ACC112 (cell line): ENCODE measurements around the gene PIEZO2.

Experiments used
- H2AFZ ChIP-seq: fragments of 200-600 bp; sonication (generic); one replicate; pipeline ENCODE4 v1.6.0; 2017; ENCODE audit warnings: antibody characterized with exemption, low read length; ENCODE audit not compliant: unreplicated experiment
- H3K27ac ChIP-seq: fragments of 200-600 bp; sonication (generic); 2 replicates; pipeline ENCODE4 v1.5.1; 2014; ENCODE audit warnings: low read depth, mild to moderate bottlenecking, antibody characterized with exemption, low read length, moderate library complexity
- H3K27me3 ChIP-seq: fragments of 200-600 bp; sonication (generic); 2 replicates; pipeline ENCODE4 v1.6.1; 2014; ENCODE audit warnings: mild to moderate bottlenecking, antibody characterized with exemption, low read length, moderate library complexity, mixed read lengths; ENCODE audit not compliant: insufficient read depth
- H3K36me3 ChIP-seq: fragments of 200-600 bp; sonication (generic); 2 replicates; pipeline ENCODE4 v1.6.1; 2016; ENCODE audit warnings: mild to moderate bottlenecking, antibody characterized with exemption, low read length, moderate library complexity, mixed read lengths; ENCODE audit not compliant: insufficient read depth
- H3K4me1 ChIP-seq: fragments of 200-600 bp; sonication (generic); one replicate; pipeline ENCODE4 v1.6.1; 2016; ENCODE audit warnings: low read length, mixed read lengths; ENCODE audit not compliant: insufficient read depth, unreplicated experiment, control insufficient read depth
- H3K4me3 ChIP-seq: fragments of 200-600 bp; sonication (generic); 2 replicates; pipeline ENCODE4 v1.5.1; 2014; ENCODE audit warnings: mild to moderate bottlenecking, low read depth, low read length
- H3K79me2 ChIP-seq: fragments of 200-600 bp; sonication (generic); one replicate; pipeline ENCODE4 v1.6.0; 2016; ENCODE audit warnings: low read length; ENCODE audit not compliant: control insufficient read depth, unreplicated experiment, insufficient read depth

PIEZO2 gene

DNA sequence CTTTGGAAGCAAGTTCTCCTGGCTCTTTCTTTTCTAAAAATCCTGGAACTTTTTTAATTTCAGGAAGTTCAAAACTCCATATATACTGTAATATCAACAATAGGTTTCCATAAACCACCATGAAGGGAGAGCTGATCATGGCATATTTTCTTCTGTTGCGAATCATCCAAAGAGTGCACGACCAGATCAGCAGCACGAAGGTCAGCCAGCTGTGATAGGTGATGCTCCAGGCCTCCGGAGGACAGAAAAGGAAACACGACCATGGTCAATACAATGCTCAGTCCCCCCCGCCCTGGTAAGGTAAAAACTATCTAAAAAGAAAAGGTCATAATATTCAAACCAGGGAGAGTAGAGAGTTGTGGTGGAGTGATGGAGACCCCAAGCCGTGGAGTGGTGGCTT is 354.6 kb downstream of the PIEZO2 start:
- no peak overlapping the region for H2AFZ ChIP-seq
- H3K27ac ChIP-seq: no peak overlapping the region
- H3K36me3 ChIP-seq: no peaks in the 10 kb centered on the region
- no peaks in the 10 kb centered on the region for H3K27me3 ChIP-seq
- no peaks in the 10 kb centered on the region for H3K79me2 ChIP-seq
- peaks cover 10% of the 10 kb centered on the region for H3K4me1 ChIP-seq
- no peak overlapping the region for H3K4me3 ChIP-seq

DNA sequence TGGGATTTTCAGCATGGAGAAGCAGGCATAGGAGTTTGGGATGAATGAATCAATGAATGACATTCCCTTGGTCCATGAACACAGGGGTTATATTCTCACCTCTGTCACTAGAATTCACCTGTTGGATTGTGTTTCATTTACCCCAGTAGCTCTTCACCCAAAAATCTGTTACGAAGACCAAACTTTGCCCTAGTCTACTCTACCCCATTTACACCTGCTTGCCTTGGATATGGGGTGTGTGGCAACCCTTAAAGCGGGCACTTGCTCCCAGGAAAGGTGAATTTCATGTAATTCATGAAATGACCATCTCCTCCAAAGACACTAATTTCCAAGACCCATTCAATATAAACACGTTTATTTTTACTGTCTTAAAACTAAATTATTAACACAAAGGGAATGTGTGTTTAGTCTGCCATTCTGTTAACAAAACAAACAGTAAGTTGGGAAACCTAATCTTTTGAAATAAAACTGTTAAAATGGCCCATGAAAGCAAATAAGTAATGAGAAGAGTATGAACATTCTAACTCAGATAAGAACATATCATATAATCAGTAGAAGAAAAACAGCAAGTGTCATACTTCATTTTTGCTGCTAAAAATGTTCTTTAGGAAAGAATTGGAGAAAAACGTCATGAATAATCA is 355.5 kb downstream of the PIEZO2 start:
- H3K4me1 ChIP-seq: peaks cover 4% of the 10 kb centered on the region
- H2AFZ ChIP-seq: no peak overlapping the region
- no peaks in the 10 kb centered on the region for H3K27me3 ChIP-seq
- no peaks in the 10 kb centered on the region for H3K79me2 ChIP-seq
- H3K36me3 ChIP-seq: no peaks in the 10 kb centered on the region
- H3K4me3 ChIP-seq: no peak overlapping the region
- H3K27ac ChIP-seq: no peak overlapping the region

DNA sequence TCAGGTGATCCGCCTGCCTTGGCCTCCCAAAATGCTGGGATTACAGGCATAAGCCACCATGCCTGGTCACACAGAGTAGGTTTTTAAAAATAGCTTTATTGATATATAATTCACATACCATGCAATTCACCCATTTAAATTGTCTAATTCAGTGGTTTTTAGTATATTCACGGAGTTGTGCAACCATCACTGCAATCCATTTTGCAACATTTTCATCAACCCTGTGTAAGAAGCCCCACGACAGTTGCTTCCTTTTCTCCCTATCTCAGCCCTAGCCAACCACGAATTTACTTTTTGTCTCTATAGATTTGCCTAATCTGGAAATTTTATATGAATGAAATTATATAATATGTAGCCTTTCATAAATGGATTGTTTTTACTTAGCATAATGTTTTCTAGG is 357.2 kb downstream of the PIEZO2 start:
- no peaks in the 10 kb centered on the region for H3K79me2 ChIP-seq
- H3K27ac ChIP-seq: no peak overlapping the region
- H3K4me3 ChIP-seq: no peak overlapping the region
- H3K27me3 ChIP-seq: no peaks in the 10 kb centered on the region
- H3K4me1 ChIP-seq: no peaks in the 10 kb centered on the region
- H3K36me3 ChIP-seq: no peaks in the 10 kb centered on the region
- no peak overlapping the region for H2AFZ ChIP-seq

- H3K27ac ChIP-seq: no peak overlapping the region
- H3K4me1 ChIP-seq: no peaks in the 10 kb centered on the region
- no peak overlapping the region for H3K4me3 ChIP-seq
- H3K79me2 ChIP-seq: no peaks in the 10 kb centered on the region
- no peaks in the 10 kb centered on the region for H3K27me3 ChIP-seq
- H3K36me3 ChIP-seq: no peaks in the 10 kb centered on the region
- H2AFZ ChIP-seq: no peak overlapping the region
Observed at GRCh38 chr18:10791169-10791831, 358.1 kb downstream of the PIEZO2 start.

- Histone ChIP-seq H3K36me3 (no peaks in the 10 kb centered on the region), H3K27ac (no peak overlapping the region), H3K4me3 (no peak overlapping the region), H3K27me3 (no peaks in the 10 kb centered on the region), H2AFZ (no peak overlapping the region), H3K4me1 (no peaks in the 10 kb centered on the region), H3K79me2 (no peaks in the 10 kb centered on the region)
Observed at GRCh38 chr18:10789180-10789579, 360.2 kb downstream of the PIEZO2 start.

DNA sequence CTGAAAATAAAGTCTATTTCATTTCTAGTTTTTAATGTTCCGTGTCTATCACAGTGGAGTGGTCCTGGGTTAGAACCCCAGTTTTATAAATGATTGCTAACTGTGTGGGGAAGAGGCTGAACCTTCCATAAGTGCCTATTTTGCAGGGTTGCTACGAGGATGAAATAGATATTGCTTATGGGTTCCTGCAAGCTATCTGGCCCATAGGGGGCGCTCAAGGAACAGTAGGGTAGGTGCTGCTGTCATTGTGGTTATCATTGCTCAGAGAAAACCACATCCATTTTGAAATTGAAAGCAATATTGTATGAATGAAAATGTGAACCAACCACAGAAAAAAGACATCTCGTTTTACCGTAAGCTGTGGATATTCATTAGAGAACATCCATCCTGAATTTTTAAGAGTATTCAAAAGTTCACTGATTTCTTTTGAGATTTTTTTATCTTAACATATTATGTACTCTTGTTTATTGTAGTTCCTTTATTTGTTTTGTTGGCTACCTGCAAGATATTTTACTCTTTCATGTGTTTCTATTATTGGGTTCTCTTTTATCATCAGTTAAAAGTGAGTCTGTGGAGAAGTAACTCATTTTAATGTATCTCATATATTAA is 362.0 kb downstream of the PIEZO2 start:
- H3K4me1 ChIP-seq: no peaks in the 10 kb centered on the region
- no peaks in the 10 kb centered on the region for H3K36me3 ChIP-seq
- no peaks in the 10 kb centered on the region for H3K79me2 ChIP-seq
- H3K27me3 ChIP-seq: no peaks in the 10 kb centered on the region
- H2AFZ ChIP-seq: peak overlapping the region; percentile 55
- no peak overlapping the region for H3K27ac ChIP-seq
- H3K4me3 ChIP-seq: no peak overlapping the region; the same call in 1 of the 2 replicates

GRCh38 chr18:10785798-10786197 is 363.6 kb downstream of the PIEZO2 start:
- Histone ChIP-seq H3K27me3 (no peaks in the 10 kb centered on the region), H2AFZ (no peak overlapping the region)

GRCh38 chr18:10784596-10785202 is 364.7 kb downstream of the PIEZO2 start:
- Histone ChIP-seq H3K4me3 (no peak overlapping the region), H2AFZ (no peak overlapping the region), H3K27ac (no peak overlapping the region), H3K79me2 (no peaks in the 10 kb centered on the region), H3K4me1 (no peaks in the 10 kb centered on the region), H3K36me3 (no peaks in the 10 kb centered on the region), H3K27me3 (no peaks in the 10 kb centered on the region)

More at GRCh38 chr18:10785798-10786197, 363.6 kb downstream of the PIEZO2 start:
- Histone ChIP-seq H3K36me3 (no peaks in the 10 kb centered on the region), H3K4me3 (no peak overlapping the region), H3K79me2 (no peaks in the 10 kb centered on the region), H3K4me1 (no peaks in the 10 kb centered on the region), H3K27ac (no peak overlapping the region)

DNA sequence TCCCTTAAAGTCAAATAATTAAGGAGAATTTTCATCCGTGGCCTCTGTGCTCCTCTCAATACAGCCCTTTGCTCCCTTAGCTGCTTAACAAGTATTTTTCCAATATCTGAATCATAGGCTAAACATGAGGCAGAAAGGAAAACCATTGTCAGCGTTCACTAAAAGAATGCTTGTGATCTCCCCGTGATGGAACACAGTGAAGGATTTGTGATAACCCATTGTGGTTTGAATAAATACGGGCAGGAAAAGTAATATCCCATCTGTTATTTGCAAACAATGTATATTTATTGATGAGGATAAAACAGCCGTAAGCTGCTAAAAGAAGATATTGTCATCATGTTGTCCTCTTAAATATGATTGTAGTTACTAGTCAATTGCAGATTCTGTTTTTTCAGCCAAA is 365.4 kb downstream of the PIEZO2 start:
- Histone ChIP-seq H3K4me1 (no peaks in the 10 kb centered on the region), H3K4me3 (no peak overlapping the region), H3K27ac (no peak overlapping the region), H3K36me3 (no peaks in the 10 kb centered on the region), H3K27me3 (no peaks in the 10 kb centered on the region), H2AFZ (no peak overlapping the region), H3K79me2 (no peaks in the 10 kb centered on the region)

GRCh38 chr18:10776493-10776892 is 372.9 kb downstream of the PIEZO2 start:
- no peaks in the 10 kb centered on the region for H3K4me1 ChIP-seq
- H3K27ac ChIP-seq: no peak overlapping the region
- no peak overlapping the region for H2AFZ ChIP-seq
- H3K79me2 ChIP-seq: no peaks in the 10 kb centered on the region
- H3K36me3 ChIP-seq: no peaks in the 10 kb centered on the region
- H3K27me3 ChIP-seq: peaks cover 18% of the 10 kb centered on the region
- H3K4me3 ChIP-seq: no peak overlapping the region
